ENCODE results near the gene CRADD.
"Not testable (repeated sequence)": the region's sequence is repeated elsewhere in the genome, so short reads cannot be mapped to it uniquely, and the experiment has no call there.

The CRADD gene

DNA sequence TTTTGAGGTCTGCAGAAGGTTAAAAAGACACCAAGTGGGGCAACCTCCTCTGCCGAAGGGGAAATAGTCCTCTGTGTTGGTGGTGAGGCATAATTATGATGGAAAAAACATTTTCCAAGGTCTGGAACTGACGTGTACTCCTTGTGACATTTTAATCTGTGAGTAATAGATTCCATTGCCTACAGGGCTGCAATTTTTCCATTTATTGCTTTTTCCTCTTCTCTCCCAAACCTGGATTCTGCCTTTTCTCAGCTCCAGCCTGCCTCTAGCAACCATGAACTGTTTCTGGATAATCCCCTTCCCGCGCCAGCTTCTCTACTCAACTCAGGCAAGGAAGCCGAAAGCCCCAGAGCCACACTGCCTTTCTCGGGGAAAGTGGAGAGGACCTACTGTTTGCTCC, 241.1 kb downstream of the CRADD start:
- peaks cover 3% of the 10 kb centered on the region; the same call in 1 of the 2 replicates for H3K9me3 ChIP-seq (ENCODE audit: low read depth, low read length)
- DNase-seq (ENCODE audit: low read depth, low spot score) = no peak
- H3K36me3 ChIP-seq (ENCODE audit: insufficient read depth, low read length) = no peaks in the 10 kb centered on the region
- TF ChIP-seq EZH2 (IDR thresholded peaks at IDR 0.05) (no peak), FOXP2 (optimal IDR thresholded peaks at IDR 0.05; ENCODE audit: control extremely low read depth, extremely low read length, insufficient read depth) (no peak), POLR2AphosphoS5 (IDR thresholded peaks at IDR 0.05; ENCODE audit: borderline replicate concordance, low read depth, low read length) (no peak)
- no peak overlapping the region for H3K9ac ChIP-seq (ENCODE audit: insufficient read length)
- H3K27ac ChIP-seq = no peak overlapping the region
- H3K4me3 ChIP-seq = no peak overlapping the region

DNA sequence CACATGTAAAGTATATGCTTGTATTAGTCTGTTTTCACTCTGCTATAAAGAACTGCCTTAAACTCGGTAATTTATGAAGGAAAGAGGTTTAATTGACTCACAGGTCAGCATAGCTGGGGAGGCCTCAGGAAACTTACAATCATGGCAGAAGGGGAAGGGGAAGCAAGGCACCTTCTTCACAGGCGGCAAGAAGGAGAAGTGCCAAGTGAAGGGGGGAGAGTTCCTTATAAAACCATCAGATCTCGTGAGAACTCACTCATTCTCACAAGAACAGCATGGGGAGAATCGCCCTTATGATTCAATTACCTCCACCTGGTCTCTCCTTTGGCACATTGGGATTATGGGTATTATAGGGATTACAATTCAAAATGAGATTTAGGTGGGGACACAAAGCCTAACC, 241.7 kb downstream of the CRADD start:
- Histone ChIP-seq H3K4me3 (no peak overlapping the region), H3K9me3 (ENCODE audit: low read depth, low read length) (peaks cover under 1% of the 10 kb centered on the region; the same call in 1 of the 2 replicates), H3K36me3 (ENCODE audit: insufficient read depth, low read length) (no peaks in the 10 kb centered on the region), H3K27ac (no peak overlapping the region), H3K9ac (ENCODE audit: insufficient read length) (no peak overlapping the region)
- no peak for DNase-seq (ENCODE audit: low read depth, low spot score)
- no peak for TF ChIP-seq FOXP2 (optimal IDR thresholded peaks at IDR 0.05; ENCODE audit: control extremely low read depth, extremely low read length, insufficient read depth)
- no peak for TF ChIP-seq POLR2AphosphoS5 (IDR thresholded peaks at IDR 0.05; ENCODE audit: borderline replicate concordance, low read depth, low read length)
- no peak for TF ChIP-seq EZH2 (IDR thresholded peaks at IDR 0.05)

DNA sequence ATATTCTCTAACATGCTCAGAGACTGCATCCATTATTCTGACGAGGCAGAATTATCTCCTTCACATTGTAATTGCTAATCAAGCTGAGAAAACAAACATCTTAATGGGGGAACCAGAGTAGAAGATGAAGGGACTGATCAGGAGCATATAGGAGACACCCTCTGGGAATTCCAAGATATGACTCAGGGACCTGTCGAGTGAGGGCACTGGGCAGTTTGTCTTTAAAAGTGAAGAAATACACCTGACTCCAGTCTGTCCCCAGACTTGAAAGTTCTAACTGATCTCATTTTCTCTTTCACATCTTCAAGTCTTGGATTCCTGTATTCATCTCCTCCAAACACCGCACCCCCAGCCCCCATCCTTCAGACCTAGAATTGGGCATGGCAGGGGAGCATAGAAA, 244.3 kb downstream of the CRADD start:
- Histone ChIP-seq H3K9ac (ENCODE audit: insufficient read length) (no peak overlapping the region), H3K36me3 (ENCODE audit: insufficient read depth, low read length) (no peaks in the 10 kb centered on the region), H3K27ac (no peak overlapping the region), H3K9me3 (ENCODE audit: low read depth, low read length) (peaks cover 7% of the 10 kb centered on the region; the same call in 1 of the 2 replicates), H3K4me3 (no peak overlapping the region)
- DNase-seq (ENCODE audit: low read depth, low spot score) = no peak
- TF ChIP-seq FOXP2 (optimal IDR thresholded peaks at IDR 0.05; ENCODE audit: control extremely low read depth, extremely low read length, insufficient read depth) = no peak
- TF ChIP-seq EZH2 (IDR thresholded peaks at IDR 0.05) = no peak
- TF ChIP-seq POLR2AphosphoS5 (IDR thresholded peaks at IDR 0.05; ENCODE audit: borderline replicate concordance, low read depth, low read length) = no peak

DNA sequence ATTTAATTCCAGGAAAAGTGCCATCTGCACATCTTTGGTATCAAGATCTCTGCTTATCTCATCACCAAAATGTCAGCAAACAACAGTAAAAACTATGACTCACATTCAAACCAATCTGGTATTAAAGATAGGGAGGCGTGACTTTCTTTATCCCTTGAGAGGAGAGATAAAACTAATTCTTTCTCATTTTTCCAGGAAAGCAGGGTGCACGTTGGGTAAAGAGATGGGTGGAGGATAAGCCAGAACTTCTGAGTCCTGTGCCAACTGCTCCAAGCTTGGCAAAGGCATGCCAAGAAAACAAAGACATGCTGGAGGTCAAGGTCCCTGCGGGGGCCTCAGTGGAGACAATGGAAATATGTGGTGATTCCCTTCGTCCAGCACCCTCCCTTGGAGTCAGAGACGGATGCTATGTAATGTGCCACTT, 245.4 kb downstream of the CRADD start:
- peaks cover 7% of the 10 kb centered on the region; the same call in 1 of the 2 replicates for H3K9me3 ChIP-seq (ENCODE audit: low read depth, low read length)
- TF ChIP-seq EZH2 (IDR thresholded peaks at IDR 0.05) = no peak
- TF ChIP-seq POLR2AphosphoS5 (IDR thresholded peaks at IDR 0.05; ENCODE audit: borderline replicate concordance, low read depth, low read length) = no peak
- no peak overlapping the region for H3K9ac ChIP-seq (ENCODE audit: insufficient read length)
- DNase-seq (ENCODE audit: low read depth, low spot score) = no peak
- H3K36me3 ChIP-seq (ENCODE audit: insufficient read depth, low read length) = no peaks in the 10 kb centered on the region
- H3K4me3 ChIP-seq = no peak overlapping the region
- no peak overlapping the region for H3K27ac ChIP-seq

DNA sequence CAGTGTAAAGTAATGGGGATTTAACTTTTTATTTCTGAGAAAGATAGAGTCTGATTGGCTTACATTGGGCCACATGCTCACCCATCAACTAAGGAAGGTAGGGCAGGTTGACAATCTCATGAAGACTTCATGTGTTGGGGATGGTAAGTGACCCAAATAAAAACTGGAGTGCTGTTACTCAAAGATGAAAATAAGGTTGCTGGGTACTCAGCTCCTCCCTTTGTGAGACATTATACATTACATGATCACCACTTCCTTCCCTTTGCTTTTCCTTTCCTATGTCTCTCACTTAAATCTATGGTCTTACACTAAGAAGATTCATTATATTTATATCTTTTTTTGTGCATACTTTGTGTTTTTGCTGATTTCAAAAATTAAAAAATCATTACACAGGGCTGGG, 247.2 kb downstream of the CRADD start:
- no peak for DNase-seq (ENCODE audit: low read depth, low spot score)
- no peak overlapping the region for H3K9ac ChIP-seq (ENCODE audit: insufficient read length)
- H3K36me3 ChIP-seq (ENCODE audit: insufficient read depth, low read length) = no peaks in the 10 kb centered on the region
- H3K9me3 ChIP-seq (ENCODE audit: low read depth, low read length) = peaks cover 7% of the 10 kb centered on the region; the same call in 1 of the 2 replicates
- H3K4me3 ChIP-seq = no peak overlapping the region
- no peak for TF ChIP-seq FOXP2 (optimal IDR thresholded peaks at IDR 0.05; ENCODE audit: control extremely low read depth, extremely low read length, insufficient read depth)
- TF ChIP-seq EZH2 (IDR thresholded peaks at IDR 0.05) = no peak
- TF ChIP-seq POLR2AphosphoS5 (IDR thresholded peaks at IDR 0.05; ENCODE audit: borderline replicate concordance, low read depth, low read length) = no peak
- H3K27ac ChIP-seq = no peak overlapping the region

DNA sequence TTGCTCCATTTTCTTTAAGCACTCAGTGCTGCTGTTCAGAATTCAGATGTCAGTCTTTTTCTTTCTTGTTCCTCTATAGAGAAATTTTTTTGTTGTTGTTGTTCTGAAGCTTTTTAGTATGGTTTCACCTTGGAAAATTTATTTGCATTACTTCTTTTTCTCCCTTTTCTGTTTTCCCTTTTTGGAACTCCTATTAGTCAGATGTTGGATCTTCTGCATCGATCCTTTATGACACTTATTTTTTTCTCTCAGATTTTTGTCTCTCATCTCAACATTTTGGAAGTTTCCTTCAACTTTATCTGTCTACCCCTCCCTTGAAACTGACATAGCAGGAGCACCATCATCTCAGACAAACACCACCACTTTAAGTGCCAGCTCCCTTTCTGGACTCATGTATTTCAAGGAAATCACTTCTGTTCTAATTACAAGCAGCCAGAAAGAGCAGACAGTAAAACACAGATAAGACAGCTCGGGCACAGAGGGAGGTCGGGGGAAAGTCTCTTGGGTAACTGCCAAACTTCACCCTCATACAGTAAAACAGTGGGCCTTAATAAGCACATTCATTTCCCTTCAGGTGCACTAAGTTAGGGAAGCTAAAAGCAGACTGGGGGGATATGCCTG, 248.5 kb downstream of the CRADD start:
- DNase-seq (ENCODE audit: low read depth, low spot score) = no peak

DNA sequence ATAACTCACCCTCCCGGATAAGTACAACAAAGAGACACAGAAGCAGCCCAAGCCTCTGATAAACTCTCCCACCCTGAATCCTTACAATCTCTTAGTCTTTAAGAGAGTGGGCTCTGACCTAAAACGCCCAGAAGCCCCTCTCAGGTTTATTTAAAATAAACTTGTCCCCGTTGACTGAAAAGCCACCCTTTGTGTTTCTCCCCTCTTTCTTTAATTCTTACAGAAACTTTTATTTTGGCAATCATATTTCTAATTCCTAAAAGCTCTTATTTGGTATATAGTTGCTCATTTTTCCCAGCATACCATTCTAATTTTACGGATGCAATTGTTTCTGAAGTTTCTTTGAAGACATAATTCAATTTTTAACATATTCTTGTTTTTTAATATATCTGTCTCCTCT, 249.1 kb downstream of the CRADD start:
- H3K9me3 ChIP-seq (ENCODE audit: low read depth, low read length) = peaks cover 7% of the 10 kb centered on the region; the same call in 1 of the 2 replicates
- H3K9ac ChIP-seq (ENCODE audit: insufficient read length) = no peak overlapping the region
- no peak for DNase-seq (ENCODE audit: low read depth, low spot score)
- no peaks in the 10 kb centered on the region for H3K36me3 ChIP-seq (ENCODE audit: insufficient read depth, low read length)
- TF ChIP-seq POLR2AphosphoS5 (IDR thresholded peaks at IDR 0.05; ENCODE audit: borderline replicate concordance, low read depth, low read length) (no peak), EZH2 (IDR thresholded peaks at IDR 0.05) (no peak), FOXP2 (optimal IDR thresholded peaks at IDR 0.05; ENCODE audit: control extremely low read depth, extremely low read length, insufficient read depth) (no peak)
- no peak overlapping the region for H3K4me3 ChIP-seq
- H3K27ac ChIP-seq = no peak overlapping the region

More for the DNA sequence above, 248.5 kb downstream of the CRADD start:
- peaks cover 7% of the 10 kb centered on the region; the same call in 1 of the 2 replicates for H3K9me3 ChIP-seq (ENCODE audit: low read depth, low read length)
- H3K27ac ChIP-seq = no peak overlapping the region
- TF ChIP-seq POLR2AphosphoS5 (IDR thresholded peaks at IDR 0.05; ENCODE audit: borderline replicate concordance, low read depth, low read length) (no peak), FOXP2 (optimal IDR thresholded peaks at IDR 0.05; ENCODE audit: control extremely low read depth, extremely low read length, insufficient read depth) (no peak), EZH2 (IDR thresholded peaks at IDR 0.05) (no peak)
- H3K9ac ChIP-seq (ENCODE audit: insufficient read length) = no peak overlapping the region
- no peaks in the 10 kb centered on the region for H3K36me3 ChIP-seq (ENCODE audit: insufficient read depth, low read length)
- H3K4me3 ChIP-seq = no peak overlapping the region

DNA sequence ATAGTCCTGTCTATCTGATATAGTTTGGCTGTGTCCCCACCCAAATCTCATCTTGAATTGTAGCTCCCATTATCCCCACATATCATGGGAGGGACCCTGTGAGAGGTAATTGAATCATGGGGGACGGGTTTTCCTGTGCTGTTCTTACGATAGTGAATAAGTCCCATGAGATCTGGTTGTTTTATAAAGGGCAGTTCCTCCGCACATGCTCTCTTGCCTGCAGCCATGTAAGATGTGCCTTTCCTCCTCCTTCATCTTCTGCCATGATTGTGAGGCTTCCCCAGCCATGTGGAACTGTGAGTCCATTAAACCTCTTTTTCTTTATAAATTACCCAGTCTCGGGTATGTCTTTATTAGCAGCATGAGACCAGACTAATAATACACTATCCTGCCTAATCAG, 251.9 kb downstream of the CRADD start:
- not testable (repeated sequence) for H3K27ac ChIP-seq; H3K4me3 ChIP-seq; H3K9me3 ChIP-seq (ENCODE audit: low read depth, low read length); H3K9ac ChIP-seq (ENCODE audit: insufficient read length); DNase-seq (ENCODE audit: low read depth, low spot score); H3K36me3 ChIP-seq (ENCODE audit: insufficient read depth, low read length)

DNA sequence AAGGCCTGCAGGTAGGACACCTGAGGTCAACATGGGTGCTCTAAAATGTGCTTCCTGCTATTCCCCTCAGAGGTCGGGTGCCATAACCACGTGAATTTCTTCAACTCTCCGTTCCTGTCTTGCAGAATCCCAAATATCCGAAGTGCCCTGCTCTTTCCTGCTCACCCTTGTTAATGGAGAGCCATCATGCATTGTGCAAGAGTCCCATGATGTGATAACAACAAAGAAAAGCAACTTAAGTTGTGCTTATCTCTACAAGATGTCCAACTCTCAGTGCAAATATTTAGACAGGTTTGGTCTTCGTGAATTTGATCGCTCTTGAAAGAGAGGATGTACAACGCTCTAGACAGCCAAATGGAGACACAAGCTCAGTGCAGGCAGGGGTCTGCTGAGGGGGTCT, 260.6 kb downstream of the CRADD start:
- Histone ChIP-seq H3K27ac (no peak overlapping the region), H3K9ac (ENCODE audit: insufficient read length) (no peak overlapping the region), H3K4me3 (no peak overlapping the region), H3K36me3 (ENCODE audit: insufficient read depth, low read length) (no peaks in the 10 kb centered on the region), H3K9me3 (ENCODE audit: low read depth, low read length) (no peaks in the 10 kb centered on the region)
- no peak for DNase-seq (ENCODE audit: low read depth, low spot score)
- TF ChIP-seq EZH2 (IDR thresholded peaks at IDR 0.05) (no peak), FOXP2 (optimal IDR thresholded peaks at IDR 0.05; ENCODE audit: control extremely low read depth, extremely low read length, insufficient read depth) (no peak), POLR2AphosphoS5 (IDR thresholded peaks at IDR 0.05; ENCODE audit: borderline replicate concordance, low read depth, low read length) (no peak)
